ENCODE results near the gene HDGFL2.

Gene HDGFL2

DNA sequence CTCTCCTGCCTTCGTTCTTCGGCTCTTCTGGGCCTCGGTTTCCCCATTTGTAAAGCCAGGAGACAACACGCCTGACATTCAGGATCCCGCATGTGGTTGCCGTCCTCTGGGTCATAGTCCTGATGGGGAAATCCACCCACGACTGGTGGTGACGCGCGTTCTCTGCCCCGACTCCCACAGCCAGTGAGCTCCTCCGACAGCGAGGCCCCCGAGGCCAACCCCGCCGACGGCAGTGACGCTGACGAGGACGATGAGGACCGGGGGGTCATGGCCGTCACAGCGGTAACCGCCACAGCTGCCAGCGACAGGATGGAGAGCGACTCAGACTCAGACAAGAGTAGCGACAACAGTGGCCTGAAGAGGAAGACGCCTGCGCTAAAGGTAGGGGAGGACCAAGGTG lies 16.4 kb downstream of the HDGFL2 start:
- no peaks in the 10 kb centered on the region for H3K9me2 ChIP-seq (replicated peaks; ENCODE audit: control insufficient read depth, low read length)

DNA sequence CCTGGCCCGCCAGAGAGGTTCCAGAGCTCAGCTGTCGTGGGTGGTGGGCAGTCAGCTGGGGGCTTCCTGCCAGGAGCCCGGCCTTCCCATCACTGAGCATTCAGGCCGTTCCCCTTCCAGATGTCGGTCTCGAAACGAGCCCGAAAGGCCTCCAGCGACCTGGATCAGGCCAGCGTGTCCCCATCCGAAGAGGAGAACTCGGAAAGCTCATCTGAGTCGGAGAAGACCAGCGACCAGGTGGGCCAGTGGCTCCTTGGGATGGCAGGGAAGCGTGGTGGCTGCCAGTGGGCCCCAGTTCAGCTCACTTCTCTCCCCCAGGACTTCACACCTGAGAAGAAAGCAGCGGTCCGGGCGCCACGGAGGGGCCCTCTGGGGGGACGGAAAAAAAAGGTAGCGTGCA lies 19.3 kb downstream of the HDGFL2 start:
- Histone ChIP-seq H3K36me3 (ENCODE audit: control insufficient read depth, low read length) (peaks cover 38% of the 10 kb centered on the region), H3K9me2 (replicated peaks; ENCODE audit: control insufficient read depth, low read length) (no peaks in the 10 kb centered on the region)
- TF ChIP-seq EZH2phosphoT487 (IDR thresholded peaks at IDR 0.05; ENCODE audit: borderline replicate concordance, low read length) = no peak
- TF ChIP-seq, protein P1, sequence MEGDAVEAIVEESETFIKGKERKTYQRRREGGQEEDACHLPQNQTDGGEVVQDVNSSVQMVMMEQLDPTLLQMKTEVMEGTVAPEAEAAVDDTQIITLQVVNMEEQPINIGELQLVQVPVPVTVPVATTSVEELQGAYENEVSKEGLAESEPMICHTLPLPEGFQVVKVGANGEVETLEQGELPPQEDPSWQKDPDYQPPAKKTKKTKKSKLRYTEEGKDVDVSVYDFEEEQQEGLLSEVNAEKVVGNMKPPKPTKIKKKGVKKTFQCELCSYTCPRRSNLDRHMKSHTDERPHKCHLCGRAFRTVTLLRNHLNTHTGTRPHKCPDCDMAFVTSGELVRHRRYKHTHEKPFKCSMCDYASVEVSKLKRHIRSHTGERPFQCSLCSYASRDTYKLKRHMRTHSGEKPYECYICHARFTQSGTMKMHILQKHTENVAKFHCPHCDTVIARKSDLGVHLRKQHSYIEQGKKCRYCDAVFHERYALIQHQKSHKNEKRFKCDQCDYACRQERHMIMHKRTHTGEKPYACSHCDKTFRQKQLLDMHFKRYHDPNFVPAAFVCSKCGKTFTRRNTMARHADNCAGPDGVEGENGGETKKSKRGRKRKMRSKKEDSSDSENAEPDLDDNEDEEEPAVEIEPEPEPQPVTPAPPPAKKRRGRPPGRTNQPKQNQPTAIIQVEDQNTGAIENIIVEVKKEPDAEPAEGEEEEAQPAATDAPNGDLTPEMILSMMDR (IDR thresholded peaks at IDR 0.05; ENCODE audit: low read depth, low read length, poor library complexity, severe bottlenecking) = no peak

More for the DNA sequence above, 16.4 kb downstream of the HDGFL2 start:
- no peaks in the 10 kb centered on the region for H3K9me3 ChIP-seq (ENCODE audit: control insufficient read depth, insufficient read depth, low read length)
- no peak overlapping the region for H3K4me2 ChIP-seq (ENCODE audit: low read length)
- no peaks in the 10 kb centered on the region for H3K4me1 ChIP-seq (ENCODE audit: control insufficient read depth, low read length)
- no peak overlapping the region for H3K27ac ChIP-seq (ENCODE audit: low read depth, low read length)
- TF ChIP-seq EZH2phosphoT487 (IDR thresholded peaks at IDR 0.05; ENCODE audit: borderline replicate concordance, low read length) = no peak
- TF ChIP-seq, protein P1 (IDR thresholded peaks at IDR 0.05; ENCODE audit: low read depth, low read length, poor library complexity, severe bottlenecking) = no peak
- H4K20me1 ChIP-seq (ENCODE audit: control insufficient read depth, insufficient read depth, low read depth, low read length) = no peaks in the 10 kb centered on the region
- H3K4me3 ChIP-seq (ENCODE audit: low read length) = no peak overlapping the region
- H3K79me2 ChIP-seq (ENCODE audit: control insufficient read depth, low read length) = no peaks in the 10 kb centered on the region
- no peaks in the 10 kb centered on the region for H3K27me3 ChIP-seq (ENCODE audit: control insufficient read depth, low read length)
- no peaks in the 10 kb centered on the region for H3F3A ChIP-seq (ENCODE audit: control insufficient read depth, insufficient read depth)
- H3K36me3 ChIP-seq (ENCODE audit: control insufficient read depth, low read length) = peaks cover 30% of the 10 kb centered on the region

DNA sequence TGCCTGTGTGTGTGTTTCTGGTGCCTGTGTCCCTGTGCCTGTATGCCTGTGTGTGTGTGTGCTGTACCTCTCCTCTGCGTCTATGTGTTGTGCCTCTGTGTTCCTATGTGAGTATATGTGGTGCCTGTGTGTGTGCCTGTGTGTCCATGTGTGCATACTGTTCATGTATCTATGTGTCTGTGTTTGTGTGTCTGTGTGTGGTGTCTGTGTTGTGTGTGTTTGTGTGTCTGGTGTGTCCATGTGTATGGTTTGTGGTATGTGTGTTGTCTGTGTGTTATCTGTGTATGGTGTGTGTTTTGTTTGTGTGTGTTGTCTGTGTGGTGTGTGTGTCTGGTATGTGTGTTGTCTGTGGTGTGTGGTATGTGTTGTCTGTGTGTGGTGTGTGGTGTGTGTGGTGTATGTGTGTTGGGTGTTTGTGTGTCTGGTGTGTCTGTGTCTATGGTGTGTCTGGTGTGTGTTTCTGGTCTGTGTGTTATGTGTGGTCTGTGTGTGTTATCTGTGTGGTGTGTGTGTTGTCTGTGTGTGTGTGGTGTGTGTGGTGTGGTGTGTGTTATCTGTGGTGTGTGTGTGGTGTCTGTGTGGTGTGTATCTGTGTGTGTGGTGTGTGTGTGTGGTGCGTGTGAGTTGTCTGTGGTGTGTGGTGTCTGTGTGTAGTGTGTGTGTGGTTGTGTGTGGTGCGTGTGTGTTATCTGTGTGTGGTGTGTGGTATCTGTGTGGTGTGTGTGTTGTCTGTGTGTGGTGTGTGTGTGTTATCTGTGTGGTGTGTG lies 20.4 kb downstream of the HDGFL2 start:
- no peaks in the 10 kb centered on the region for H3F3A ChIP-seq (ENCODE audit: control insufficient read depth, insufficient read depth)
- H3K9me3 ChIP-seq (ENCODE audit: control insufficient read depth, insufficient read depth, low read length) = no peaks in the 10 kb centered on the region
- H3K4me1 ChIP-seq (ENCODE audit: control insufficient read depth, low read length) = no peaks in the 10 kb centered on the region
- no peak overlapping the region for H3K27ac ChIP-seq (ENCODE audit: low read depth, low read length)
- H3K9me2 ChIP-seq (replicated peaks; ENCODE audit: control insufficient read depth, low read length) = no peaks in the 10 kb centered on the region
- TF ChIP-seq, protein P1 (IDR thresholded peaks at IDR 0.05; ENCODE audit: low read depth, low read length, poor library complexity, severe bottlenecking) = no peak
- TF ChIP-seq EZH2phosphoT487 (IDR thresholded peaks at IDR 0.05; ENCODE audit: borderline replicate concordance, low read length) = no peak
- H3K4me3 ChIP-seq (ENCODE audit: low read length) = no peak overlapping the region
- peaks cover 40% of the 10 kb centered on the region for H3K36me3 ChIP-seq (ENCODE audit: control insufficient read depth, low read length)
- H3K79me2 ChIP-seq (ENCODE audit: control insufficient read depth, low read length) = no peaks in the 10 kb centered on the region
- H3K4me2 ChIP-seq (ENCODE audit: low read length) = no peak overlapping the region
- H3K27me3 ChIP-seq (ENCODE audit: control insufficient read depth, low read length) = no peaks in the 10 kb centered on the region
- no peaks in the 10 kb centered on the region for H4K20me1 ChIP-seq (ENCODE audit: control insufficient read depth, insufficient read depth, low read depth, low read length)

More for the DNA sequence above, 19.3 kb downstream of the HDGFL2 start:
- Histone ChIP-seq H3K9me3 (ENCODE audit: control insufficient read depth, insufficient read depth, low read length) (no peaks in the 10 kb centered on the region), H3K4me3 (ENCODE audit: low read length) (no peak overlapping the region), H3F3A (ENCODE audit: control insufficient read depth, insufficient read depth) (no peaks in the 10 kb centered on the region), H3K4me2 (ENCODE audit: low read length) (no peak overlapping the region), H3K27ac (ENCODE audit: low read depth, low read length) (no peak overlapping the region), H3K79me2 (ENCODE audit: control insufficient read depth, low read length) (no peaks in the 10 kb centered on the region), H3K27me3 (ENCODE audit: control insufficient read depth, low read length) (no peaks in the 10 kb centered on the region), H3K4me1 (ENCODE audit: control insufficient read depth, low read length) (no peaks in the 10 kb centered on the region), H4K20me1 (ENCODE audit: control insufficient read depth, insufficient read depth, low read depth, low read length) (no peaks in the 10 kb centered on the region)

All from DOHH2 (cell line).